Measurements from ENCODE around the gene SRRD.

The SRRD gene

DNA sequence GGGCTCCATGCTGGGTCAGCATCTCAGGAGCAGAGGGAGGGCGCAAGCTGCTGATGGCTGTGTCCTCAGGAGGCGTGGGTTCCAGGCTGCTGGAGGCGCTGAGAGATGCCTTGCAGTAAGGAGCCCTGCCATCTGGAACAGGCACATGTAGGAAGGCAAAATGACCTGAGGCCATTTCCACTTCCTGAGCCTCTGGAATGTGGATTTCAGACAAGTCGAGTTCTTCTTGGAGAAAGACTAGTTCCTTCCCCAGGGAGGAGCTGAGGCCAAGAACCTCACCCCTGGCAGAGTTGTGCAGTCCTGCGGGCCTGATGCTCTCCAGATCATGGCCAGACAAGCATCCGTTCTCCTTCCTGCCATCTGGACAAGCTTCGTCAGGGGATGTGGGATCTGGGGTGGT is 19.4 kb upstream of the SRRD start:
- TF ChIP-seq EZH2phosphoT487 (conservative IDR thresholded peaks at IDR 0.05; ENCODE audit: low read length) = no peak
- TF ChIP-seq, protein P1, sequence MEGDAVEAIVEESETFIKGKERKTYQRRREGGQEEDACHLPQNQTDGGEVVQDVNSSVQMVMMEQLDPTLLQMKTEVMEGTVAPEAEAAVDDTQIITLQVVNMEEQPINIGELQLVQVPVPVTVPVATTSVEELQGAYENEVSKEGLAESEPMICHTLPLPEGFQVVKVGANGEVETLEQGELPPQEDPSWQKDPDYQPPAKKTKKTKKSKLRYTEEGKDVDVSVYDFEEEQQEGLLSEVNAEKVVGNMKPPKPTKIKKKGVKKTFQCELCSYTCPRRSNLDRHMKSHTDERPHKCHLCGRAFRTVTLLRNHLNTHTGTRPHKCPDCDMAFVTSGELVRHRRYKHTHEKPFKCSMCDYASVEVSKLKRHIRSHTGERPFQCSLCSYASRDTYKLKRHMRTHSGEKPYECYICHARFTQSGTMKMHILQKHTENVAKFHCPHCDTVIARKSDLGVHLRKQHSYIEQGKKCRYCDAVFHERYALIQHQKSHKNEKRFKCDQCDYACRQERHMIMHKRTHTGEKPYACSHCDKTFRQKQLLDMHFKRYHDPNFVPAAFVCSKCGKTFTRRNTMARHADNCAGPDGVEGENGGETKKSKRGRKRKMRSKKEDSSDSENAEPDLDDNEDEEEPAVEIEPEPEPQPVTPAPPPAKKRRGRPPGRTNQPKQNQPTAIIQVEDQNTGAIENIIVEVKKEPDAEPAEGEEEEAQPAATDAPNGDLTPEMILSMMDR (IDR thresholded peaks at IDR 0.05; ENCODE audit: insufficient read depth, low read length, poor library complexity, severe bottlenecking) = no peak
- Histone ChIP-seq H4K20me1 (ENCODE audit: low read depth, low read length) (no peaks in the 10 kb centered on the region; the same call in 1 of the 2 replicates), H3K27me3 (ENCODE audit: low read length) (no peaks in the 10 kb centered on the region), H3K4me3 (ENCODE audit: insufficient read depth, low read length, poor library complexity, severe bottlenecking) (no peak overlapping the region), H2AFZ (ENCODE audit: low read depth, low read length, severe bottlenecking) (no peak overlapping the region), H3K9me2 (replicated peaks; ENCODE audit: insufficient read depth, low read length) (no peaks in the 10 kb centered on the region), H3K9me3 (ENCODE audit: insufficient read depth, low read length) (no peaks in the 10 kb centered on the region), H3K4me2 (ENCODE audit: low read depth, low read length, poor library complexity, severe bottlenecking) (no peak overlapping the region), H3K9ac (ENCODE audit: low read length) (no peak overlapping the region), H3K79me2 (ENCODE audit: insufficient read depth, low read length) (peaks cover 11% of the 10 kb centered on the region; the same call in 1 of the 2 replicates), H3F3A (ENCODE audit: insufficient read depth) (peaks cover 4% of the 10 kb centered on the region), H3K27ac (ENCODE audit: low read depth, low read length) (no peak overlapping the region), H3K36me3 (ENCODE audit: low read length) (peaks cover 7% of the 10 kb centered on the region; the same call in 1 of the 2 replicates)

DNA sequence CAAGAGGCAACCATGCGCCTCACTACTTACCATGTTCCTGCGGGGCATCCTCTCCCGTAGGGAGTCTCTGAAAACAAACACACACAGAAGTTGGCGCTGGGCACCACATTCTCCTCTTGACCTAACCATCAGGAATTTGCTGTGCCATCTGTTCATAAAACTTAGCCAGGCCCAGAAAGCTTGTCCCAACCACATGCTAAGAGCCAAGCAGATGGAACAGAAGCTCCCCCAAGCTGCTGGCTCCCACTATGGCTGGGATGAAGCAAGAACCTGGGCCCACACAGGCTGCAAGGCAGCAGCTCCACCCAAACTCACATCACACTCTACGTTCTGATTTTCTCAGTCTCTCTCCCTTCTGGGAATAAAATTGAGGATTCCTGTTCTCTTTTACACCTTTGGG is 17.5 kb upstream of the SRRD start:
- H2AFZ ChIP-seq (ENCODE audit: low read depth, low read length, severe bottlenecking) = no peak overlapping the region
- H3K9ac ChIP-seq (ENCODE audit: low read length) = no peak overlapping the region
- no peak overlapping the region for H3K27ac ChIP-seq (ENCODE audit: low read depth, low read length)
- peaks cover 7% of the 10 kb centered on the region; the same call in 1 of the 2 replicates for H3K36me3 ChIP-seq (ENCODE audit: low read length)
- peaks cover 3% of the 10 kb centered on the region; the same call in 1 of the 2 replicates for H3K79me2 ChIP-seq (ENCODE audit: insufficient read depth, low read length)
- H3K9me2 ChIP-seq (replicated peaks; ENCODE audit: insufficient read depth, low read length) = no peaks in the 10 kb centered on the region
- no peak overlapping the region for H3K4me3 ChIP-seq (ENCODE audit: insufficient read depth, low read length, poor library complexity, severe bottlenecking)
- H4K20me1 ChIP-seq (ENCODE audit: low read depth, low read length) = no peaks in the 10 kb centered on the region
- H3K9me3 ChIP-seq (ENCODE audit: insufficient read depth, low read length) = no peaks in the 10 kb centered on the region
- TF ChIP-seq, protein P1 (IDR thresholded peaks at IDR 0.05; ENCODE audit: insufficient read depth, low read length, poor library complexity, severe bottlenecking) = no peak
- TF ChIP-seq EZH2phosphoT487 (conservative IDR thresholded peaks at IDR 0.05; ENCODE audit: low read length) = no peak
- no peak overlapping the region for H3K4me2 ChIP-seq (ENCODE audit: low read depth, low read length, poor library complexity, severe bottlenecking)
- H3K27me3 ChIP-seq (ENCODE audit: low read length) = no peaks in the 10 kb centered on the region
- peaks cover 4% of the 10 kb centered on the region for H3F3A ChIP-seq (ENCODE audit: insufficient read depth)

DNA sequence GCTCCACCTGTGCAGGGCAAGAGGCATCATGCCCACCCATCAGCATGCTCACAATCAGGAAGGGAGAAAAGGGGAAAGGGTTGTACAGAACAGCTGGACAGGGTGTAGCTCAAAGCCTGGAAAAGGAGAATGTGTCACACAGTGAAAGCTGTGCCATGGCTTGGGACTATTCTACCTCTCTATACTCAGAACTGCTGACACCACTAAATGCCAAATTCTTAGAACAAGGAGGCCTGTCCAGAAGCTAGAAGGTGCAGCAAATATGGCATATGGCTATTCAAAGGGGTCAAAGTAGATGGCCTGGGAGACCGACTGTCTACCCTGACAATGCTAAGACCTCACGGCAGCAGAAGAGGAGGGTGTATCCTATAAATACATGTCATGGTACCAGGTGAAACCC is 12.9 kb upstream of the SRRD start:
- Histone ChIP-seq H3K27ac (ENCODE audit: low read depth, low read length) (no peak overlapping the region), H3K4me3 (ENCODE audit: insufficient read depth, low read length, poor library complexity, severe bottlenecking) (no peak overlapping the region), H3K36me3 (ENCODE audit: low read length) (peaks cover 10% of the 10 kb centered on the region; the same call in 1 of the 2 replicates), H3K79me2 (ENCODE audit: insufficient read depth, low read length) (peaks cover 6% of the 10 kb centered on the region; the same call in 1 of the 2 replicates), H2AFZ (ENCODE audit: low read depth, low read length, severe bottlenecking) (no peak overlapping the region), H3K27me3 (ENCODE audit: low read length) (no peaks in the 10 kb centered on the region), H3K4me2 (ENCODE audit: low read depth, low read length, poor library complexity, severe bottlenecking) (no peak overlapping the region), H4K20me1 (ENCODE audit: low read depth, low read length) (no peaks in the 10 kb centered on the region), H3K9ac (ENCODE audit: low read length) (no peak overlapping the region), H3K9me3 (ENCODE audit: insufficient read depth, low read length) (no peaks in the 10 kb centered on the region), H3K9me2 (replicated peaks; ENCODE audit: insufficient read depth, low read length) (no peaks in the 10 kb centered on the region), H3F3A (ENCODE audit: insufficient read depth) (peaks cover 4% of the 10 kb centered on the region)
- TF ChIP-seq, protein P1 (IDR thresholded peaks at IDR 0.05; ENCODE audit: insufficient read depth, low read length, poor library complexity, severe bottlenecking) = no peak
- no peak for TF ChIP-seq EZH2phosphoT487 (conservative IDR thresholded peaks at IDR 0.05; ENCODE audit: low read length)

All from SU-DHL-6 (cell line).